B cell (primary cell): ENCODE results near the gene SNAPC4. TPM values are rescaled to one million over a fixed set of nuclear protein-coding genes. Genes with fewer than 3 reads are reported as not detected.
A peak's percentile ranks its signal among the peaks of the same experiment; 100 is the strongest.

Experiments used
- ATAC-seq: fragments of 200-7000 bp; cut with Tn5 transposase; one replicate; pipeline ENCODE4 v1.10.0; 2021; ENCODE audit warnings: low read depth, mild to moderate bottlenecking, moderate number of reproducible peaks, moderate library complexity
- CTCF ChIA-PET: fragments of 350-600 bp; sonication (Branson Sonifier 250); formaldehyde crosslinking; loops from one replicate; lab custom pipeline; 2021; ENCODE audit warnings: antibody characterized with exemption, inconsistent platforms; lab: Charles Lee
- POLR2A ChIA-PET: fragments of 350-600 bp; sonication (Branson Sonifier 250); formaldehyde crosslinking; loops from one replicate; lab custom pipeline; 2021; ENCODE audit warnings: antibody characterized with exemption; lab: Charles Lee
- DNase-seq: peaks from one replicate; pipeline ENCODE4 v3.0.0; 2013
- H2AFZ ChIP-seq: 2 replicates; pipeline ENCODE4 v1.6.1; 2012; ENCODE audit warnings: mild to moderate bottlenecking, low read depth, low read length; ENCODE audit not compliant: insufficient read depth, poor library complexity, severe bottlenecking
- H3K27ac ChIP-seq, 2 donors: 1 replicate in 1 of 2; 2 replicates in 1 of 2; pipeline ENCODE4 v1.5.1; 2012 to 2013; ENCODE audit warnings: low read length in 2 of 2, mild to moderate bottlenecking in 2 of 2, moderate library complexity in 1 of 2
- H3K27me3 ChIP-seq, 4 experiments: fragments of 200-600 bp in 1 of 4; sonication (generic) in 1 of 4; replicated peaks in 1 of 4; 1 replicate in 2 of 4; 2 replicates in 2 of 4; pipeline versions ENCODE4 v1.6.1 to v1.7.0; 2013 to 2016; ENCODE audit warnings: low read length in 3 of 4, mild to moderate bottlenecking in 2 of 4, mixed read lengths in 1 of 4, moderate library complexity in 1 of 4; ENCODE audit not compliant: insufficient read depth in 4 of 4, control insufficient read depth in 3 of 4; ENCODE audit errors: control extremely low read depth in 1 of 4
- H3K36me3 ChIP-seq, 2 experiments: replicated peaks in 1 of 2; 1 replicate in 1 of 2; 2 replicates in 1 of 2; pipeline versions ENCODE4 v1.6.1 to v1.7.1; 2013; ENCODE audit warnings: low read length in 1 of 2; ENCODE audit not compliant: insufficient read depth in 2 of 2, control insufficient read depth in 1 of 2; ENCODE audit errors: control extremely low read depth in 1 of 2, extremely low read depth in 1 of 2
- H3K4me1 ChIP-seq, 2 donors: fragments of 200-600 bp in 1 of 2; sonication (generic) in 1 of 2; 1 replicate in 1 of 2; 2 replicates in 1 of 2; pipeline versions ENCODE4 v1.5.1 to v1.6.1; 2013 to 2017; ENCODE audit warnings: low read length in 2 of 2; ENCODE audit not compliant: control insufficient read depth in 2 of 2, insufficient read depth in 2 of 2
- H3K4me2 ChIP-seq: replicated peaks from 2 replicates; pipeline ENCODE3; 2012; ENCODE audit warnings: mild to moderate bottlenecking, low read depth, low read length; ENCODE audit not compliant: poor library complexity, severe bottlenecking
- H3K4me3 ChIP-seq, 5 experiments: fragments of 200-600 bp in 1 of 5; sonication (generic) in 1 of 5; 1 replicate in 3 of 5; 2 replicates in 2 of 5; pipeline versions ENCODE4 v1.5.1 to v1.7.0; 2011 to 2016; ENCODE audit warnings: low read length in 4 of 5, mild to moderate bottlenecking in 4 of 5, low read depth in 2 of 5, control low read depth in 1 of 5, moderate library complexity in 1 of 5; ENCODE audit not compliant: insufficient read depth in 1 of 5; ENCODE audit errors: control extremely low read depth in 1 of 5, extremely low read depth in 1 of 5
- H3K79me2 ChIP-seq: fragments of 200-600 bp; sonication (generic); one replicate; pipeline ENCODE4 v1.6.0; 2016; ENCODE audit warnings: low read length; ENCODE audit not compliant: control insufficient read depth, insufficient read depth
- H3K9ac ChIP-seq: fragments of 200-600 bp; sonication (generic); 2 replicates; pipeline ENCODE4 v1.6.1; 2017; ENCODE audit warnings: mild to moderate bottlenecking, low read length, moderate library complexity
- H3K9me3 ChIP-seq, 3 donors: one replicate each; pipeline versions ENCODE4 v1.6.1 to v1.7.1; 2013; ENCODE audit warnings: low read length in 2 of 3; ENCODE audit not compliant: control insufficient read depth in 2 of 3, insufficient read depth in 1 of 3; ENCODE audit errors: control extremely low read depth in 1 of 3
- H4K20me1 ChIP-seq: 2 replicates; pipeline ENCODE4 v1.6.0; 2012; ENCODE audit warnings: mild to moderate bottlenecking, low read length; ENCODE audit not compliant: insufficient read depth, control insufficient read depth, poor library complexity, severe bottlenecking
- H3K27ac Mint-ChIP-seq: one replicate; pipeline ENCODE4 v1.8.0; 2021; ENCODE audit warnings: mixed read lengths
- H3K27me3 Mint-ChIP-seq: one replicate; pipeline ENCODE4 v1.8.0; 2021; ENCODE audit warnings: mixed read lengths
- H3K4me1 Mint-ChIP-seq: one replicate; pipeline ENCODE4 v1.8.0; 2021; ENCODE audit warnings: mixed read lengths
- H3K4me3 Mint-ChIP-seq: one replicate; pipeline ENCODE4 v1.8.0; 2021; ENCODE audit warnings: mixed read lengths
- H3K9me3 Mint-ChIP-seq: one replicate; pipeline ENCODE4 v1.8.0; 2022; ENCODE audit warnings: mixed read lengths; ENCODE audit not compliant: insufficient read depth
- EZH2 ChIP-seq: IDR thresholded peaks from 2 replicates; pipeline ENCODE4 v1.6.1; 2012; ENCODE audit warnings: borderline replicate concordance, low read depth, mild to moderate bottlenecking, moderate library complexity, low read length; ENCODE audit not compliant: insufficient read depth, poor library complexity, severe bottlenecking
- WGBS: methylation state at CpG from one replicate; pipeline ENCODE4 v1.1.5; 2013; ENCODE audit warnings: missing lambda C conversion rate; ENCODE audit not compliant: insufficient coverage; 5-methylcytosine and 5-hydroxymethylcytosine counted together
- intact Hi-C: fragments of 100-400 bp; cut with micrococcal nuclease; formaldehyde crosslinking; loops from one replicate; pipeline ENCODE4 v1.10.0; 2022
- polyA plus RNA-seq: library from polyadenylated mRNA; depleted of rRNA; stranded (reverse); fragments of >200 nt; gene quantifications from 2 replicates; pipeline ENCODE4 v1.2.3, GENCODE V29; 2012
- total RNA-seq, 2 donors: library from RNA; stranded (reverse); fragments of 120-200 nt in 1 of 2; gene quantifications; 1 replicate in 1 of 2; 2 replicates in 1 of 2; pipeline versions ENCODE4 v1.2.3 to v1.2.4, GENCODE V29; 2013 to 2022
- TF ChIP-seq, protein P1 (sequence below): fragments of 200-600 bp; IDR thresholded peaks from one replicate; pipeline ENCODE4 v1.8.0; 2022; ENCODE audit warnings: antibody characterized with exemption, mild to moderate bottlenecking

SNAPC4 gene
- total and polyA plus RNA-seq, 2 donors (not counting 1 experiment from before 2014, with no cell fraction given): 13.1 to 15.6 TPM

DNA sequence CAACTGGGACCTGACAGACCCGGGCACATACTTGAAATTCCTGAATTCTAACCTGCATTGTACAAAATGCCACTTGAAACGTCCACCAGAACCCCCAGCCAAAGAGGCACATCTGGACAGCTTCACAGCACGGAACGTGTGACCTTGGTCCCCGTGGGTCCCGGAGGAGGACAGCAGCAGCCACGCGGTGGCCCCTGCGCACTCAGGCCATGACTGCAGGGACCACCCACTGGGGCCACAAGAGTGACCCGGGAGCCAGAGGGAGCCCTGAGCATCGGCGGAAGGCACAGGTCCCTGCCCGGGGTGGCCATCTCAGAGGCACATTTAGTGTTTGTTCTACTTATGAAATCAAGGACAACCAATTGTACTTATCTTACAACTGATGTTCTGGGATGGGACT, 2.1 kb upstream of the SNAPC4 start:
- Histone ChIP-seq H2AFZ (no peak overlapping the region), H3K79me2 (peaks cover 50% of the 10 kb centered on the region), H4K20me1 (peaks cover 25% of the 10 kb centered on the region), H3K36me3 (peaks cover 1 to 27% of the 10 kb centered on the region in 2 experiments), H3K4me3 (no peak overlapping the region), H3K9me3 (no peaks in the 10 kb centered on the region), H3K4me1 (peaks cover 39 to 44% of the 10 kb centered on the region in 2 donors), H3K9ac (no peak overlapping the region), H3K27me3 (no peaks in the 10 kb centered on the region), H3K4me2 (no peak overlapping the region), H3K27ac (no peak overlapping the region)
- DNase-seq (no peak), ATAC-seq (no peak)
- ChIA-PET POLR2A (no interaction called here), CTCF (interaction anchor here (1.8 to 2.5 kb wide), 2 partner anchors 7 to 39 kb away, joined by 6 to 16 read pairs; partner anchors contain the start of genes DNLZ, ENTR1 and PMPCA)
- TF ChIP-seq, protein P1, sequence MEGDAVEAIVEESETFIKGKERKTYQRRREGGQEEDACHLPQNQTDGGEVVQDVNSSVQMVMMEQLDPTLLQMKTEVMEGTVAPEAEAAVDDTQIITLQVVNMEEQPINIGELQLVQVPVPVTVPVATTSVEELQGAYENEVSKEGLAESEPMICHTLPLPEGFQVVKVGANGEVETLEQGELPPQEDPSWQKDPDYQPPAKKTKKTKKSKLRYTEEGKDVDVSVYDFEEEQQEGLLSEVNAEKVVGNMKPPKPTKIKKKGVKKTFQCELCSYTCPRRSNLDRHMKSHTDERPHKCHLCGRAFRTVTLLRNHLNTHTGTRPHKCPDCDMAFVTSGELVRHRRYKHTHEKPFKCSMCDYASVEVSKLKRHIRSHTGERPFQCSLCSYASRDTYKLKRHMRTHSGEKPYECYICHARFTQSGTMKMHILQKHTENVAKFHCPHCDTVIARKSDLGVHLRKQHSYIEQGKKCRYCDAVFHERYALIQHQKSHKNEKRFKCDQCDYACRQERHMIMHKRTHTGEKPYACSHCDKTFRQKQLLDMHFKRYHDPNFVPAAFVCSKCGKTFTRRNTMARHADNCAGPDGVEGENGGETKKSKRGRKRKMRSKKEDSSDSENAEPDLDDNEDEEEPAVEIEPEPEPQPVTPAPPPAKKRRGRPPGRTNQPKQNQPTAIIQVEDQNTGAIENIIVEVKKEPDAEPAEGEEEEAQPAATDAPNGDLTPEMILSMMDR: no peak
- no peak for TF ChIP-seq EZH2
- 97% methylated on average over 9 of the region's 13 CpGs for WGBS
- Mint-ChIP-seq H3K4me3 (no peak overlapping the region), H3K27me3 (no peaks in the 10 kb centered on the region), H3K27ac (no peak overlapping the region), H3K4me1 (peaks cover 48% of the 10 kb centered on the region), H3K9me3 (no peaks in the 10 kb centered on the region)
- intact Hi-C loops: loop anchor here (5.0 kb wide), 1 partner anchor 160 kb away; no protein-coding TSS in a partner anchor

DNA sequence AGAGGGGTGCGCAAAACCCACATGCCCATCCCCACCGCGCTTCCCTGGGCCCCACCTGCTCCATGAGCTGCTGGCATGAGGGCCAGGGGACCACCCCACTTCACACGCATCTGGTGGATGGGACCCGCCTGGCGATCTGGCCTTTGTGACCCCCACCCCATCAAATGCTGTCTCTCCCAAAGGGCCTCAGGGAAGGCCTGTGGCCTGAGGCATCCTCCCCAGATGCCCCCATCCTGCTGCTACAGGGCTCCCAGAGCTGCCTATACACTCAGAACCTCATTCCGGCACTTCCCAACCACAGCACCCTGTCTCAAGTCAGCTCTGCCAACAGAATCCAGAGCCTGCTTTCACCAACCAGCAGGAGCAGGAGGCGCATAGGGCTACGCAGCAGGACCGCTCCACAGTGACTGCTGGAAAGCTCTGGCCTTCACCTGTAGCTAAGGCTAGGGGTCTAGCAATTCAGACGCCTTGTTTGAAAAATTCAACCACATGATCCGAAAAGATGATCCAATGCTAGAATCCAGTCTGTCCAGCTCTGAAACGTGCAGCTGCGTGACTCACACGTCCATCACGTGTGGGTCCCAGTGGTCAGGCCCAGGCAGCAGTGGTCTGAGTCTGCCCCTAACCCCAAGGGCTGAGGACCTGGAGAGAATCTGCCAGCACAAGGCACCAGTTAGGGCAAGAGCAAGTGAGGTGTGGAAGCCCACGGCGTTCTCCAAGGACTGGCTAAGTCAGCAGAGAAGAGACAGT, 1.4 kb upstream of the SNAPC4 start:
- no peak overlapping the region for H3K4me3 ChIP-seq
- ChIA-PET POLR2A (interaction anchor here (1.3 to 1.6 kb wide), 2 partner anchors 8 to 10 kb away, joined by 3 to 5 read pairs; partner anchors contain the start of genes ENTR1 and PMPCA), CTCF (interaction anchor here (1.0 to 2.5 kb wide), 4 partner anchors 8 to 231 kb away, joined by 4 to 16 read pairs (median 6); partner anchors contain the start of genes DNLZ, ENTR1 and PMPCA)
- DNase-seq (no peak), ATAC-seq (no peak)
- no peak overlapping the region for H3K9ac ChIP-seq
- peaks cover 48% of the 10 kb centered on the region for H3K4me1 Mint-ChIP-seq
- peaks cover 25% of the 10 kb centered on the region for H4K20me1 ChIP-seq
- H3K9me3 Mint-ChIP-seq: no peaks in the 10 kb centered on the region
- H3K9me3 ChIP-seq: no peaks in the 10 kb centered on the region
- peaks cover 51% of the 10 kb centered on the region for H3K79me2 ChIP-seq
- H3K27ac Mint-ChIP-seq: no peak overlapping the region
- H3K36me3 ChIP-seq: peaks cover 1 to 31% of the 10 kb centered on the region in 2 experiments
- H3K27ac ChIP-seq: no peak overlapping the region
- no peak for TF ChIP-seq EZH2
- TF ChIP-seq, protein P1: no peak
- no peak overlapping the region for H3K4me2 ChIP-seq
- no peaks in the 10 kb centered on the region for H3K27me3 Mint-ChIP-seq
- no peak overlapping the region for H2AFZ ChIP-seq
- intact Hi-C loops: loop anchor here (2.0 to 5.0 kb wide), 3 partner anchors 81 to 435 kb away; partner anchors contain the start of gene SEC16A
- peak overlapping the region; percentile 34 for H3K4me3 Mint-ChIP-seq
- WGBS: 96% methylated on average over 18 of the region's 18 CpGs
- no peaks in the 10 kb centered on the region for H3K27me3 ChIP-seq
- peaks cover 39 to 44% of the 10 kb centered on the region in 2 donors for H3K4me1 ChIP-seq
